SKM-1 treated with dmso at 0.1 percent for 144 hours (cell line): ENCODE results near the gene TRIM28.
"Not testable (repeated sequence)": the region's sequence is repeated elsewhere in the genome, so short reads cannot be mapped to it uniquely, and the experiment has no call there.

Experiments
- DNase-seq: peaks from one replicate; lab custom pipeline; 2025; ENCODE audit not compliant: unreplicated experiment; lab: John Stamatoyannopoulos, UW

TRIM28 gene

DNA sequence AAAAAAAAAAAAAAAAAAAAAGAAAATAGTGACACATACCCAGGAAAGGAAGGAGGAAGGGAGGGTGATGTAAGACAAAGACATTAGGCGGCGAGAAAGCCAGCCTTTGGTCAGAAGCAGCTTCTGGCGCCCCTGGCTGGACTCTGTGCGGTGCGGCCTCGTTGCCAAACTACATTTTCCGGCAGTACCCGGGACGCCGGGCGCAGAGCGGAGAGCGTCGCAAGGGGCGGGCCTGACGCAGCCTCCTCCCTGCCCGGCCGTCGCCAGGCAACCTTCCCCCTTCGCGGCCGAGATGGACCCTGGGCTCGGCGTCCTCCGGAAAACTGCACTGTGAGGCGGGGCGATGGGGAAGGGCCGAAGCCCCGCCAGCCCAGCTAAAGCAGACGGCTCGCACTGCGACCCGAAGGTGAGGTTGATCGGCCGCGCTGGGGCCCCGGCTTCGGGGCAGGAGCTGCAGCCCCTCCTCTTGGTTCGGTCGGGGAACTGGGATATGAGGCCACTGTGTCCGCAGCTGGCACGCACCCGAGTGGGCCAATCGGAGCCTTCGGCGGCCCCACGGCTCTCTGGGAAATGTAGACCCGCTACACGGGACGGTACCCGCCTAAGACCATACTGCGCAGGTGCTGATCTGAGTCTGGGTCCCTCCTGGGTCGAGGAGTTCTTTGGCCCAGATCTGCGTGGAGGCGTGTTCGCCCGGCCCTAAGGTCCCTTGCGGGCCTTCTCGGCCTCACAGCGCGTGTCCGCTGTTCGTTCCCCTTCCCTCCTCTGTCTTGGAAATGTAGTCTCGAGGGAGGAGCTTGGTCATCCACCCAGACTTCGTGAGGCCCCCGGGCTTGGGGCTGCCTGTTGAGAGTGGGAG, 31.5 kb downstream of the TRIM28 start:
- DNase-seq: no peak

- not testable (repeated sequence) for DNase-seq
Observed at GRCh38 chr19:58577581-58577980, 33.7 kb downstream of the TRIM28 start.

DNA sequence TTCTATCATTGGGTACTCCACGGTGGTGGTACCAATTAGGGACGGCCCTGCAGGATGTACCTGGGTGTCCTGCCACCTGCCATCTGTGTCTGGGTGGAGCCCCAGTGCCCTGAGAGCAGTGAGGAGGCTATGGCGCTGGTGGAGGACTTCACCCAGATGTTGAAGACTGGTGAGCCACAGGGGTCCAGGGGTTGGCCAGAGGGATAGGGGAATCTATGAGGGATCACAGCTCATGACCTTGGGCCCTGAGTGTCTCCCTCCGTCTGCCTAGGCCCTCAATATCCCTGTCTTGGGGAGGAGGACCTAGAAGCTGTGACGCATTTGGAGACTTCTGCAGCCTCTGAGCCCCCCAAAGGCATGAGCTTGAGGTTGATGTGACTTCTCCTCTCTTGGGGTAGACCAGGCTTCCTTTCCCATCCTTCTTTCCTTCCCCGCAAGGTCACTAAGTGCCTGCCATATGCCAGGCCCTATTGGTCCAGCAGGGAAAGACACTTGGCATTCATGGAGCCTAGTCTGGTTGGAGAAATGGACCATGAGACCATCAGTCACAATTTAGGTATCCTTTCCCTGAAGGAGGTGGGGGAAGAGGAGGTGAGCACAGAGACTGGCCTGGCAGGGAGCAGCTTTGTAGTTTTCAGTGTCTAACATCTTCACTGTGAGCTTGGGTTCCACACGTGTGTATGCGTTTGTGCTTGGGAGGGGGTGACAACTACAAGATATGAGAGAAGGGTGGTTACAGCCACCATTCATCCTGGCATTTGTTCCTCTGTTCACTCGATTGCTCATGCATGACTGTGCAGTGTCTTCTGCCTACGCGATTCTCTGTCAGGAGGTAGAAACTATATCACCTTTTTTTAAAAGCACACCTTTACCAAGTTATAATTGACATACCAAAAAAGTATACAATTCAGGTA, 34.4 kb downstream of the TRIM28 start:
- no peak for DNase-seq

DNA sequence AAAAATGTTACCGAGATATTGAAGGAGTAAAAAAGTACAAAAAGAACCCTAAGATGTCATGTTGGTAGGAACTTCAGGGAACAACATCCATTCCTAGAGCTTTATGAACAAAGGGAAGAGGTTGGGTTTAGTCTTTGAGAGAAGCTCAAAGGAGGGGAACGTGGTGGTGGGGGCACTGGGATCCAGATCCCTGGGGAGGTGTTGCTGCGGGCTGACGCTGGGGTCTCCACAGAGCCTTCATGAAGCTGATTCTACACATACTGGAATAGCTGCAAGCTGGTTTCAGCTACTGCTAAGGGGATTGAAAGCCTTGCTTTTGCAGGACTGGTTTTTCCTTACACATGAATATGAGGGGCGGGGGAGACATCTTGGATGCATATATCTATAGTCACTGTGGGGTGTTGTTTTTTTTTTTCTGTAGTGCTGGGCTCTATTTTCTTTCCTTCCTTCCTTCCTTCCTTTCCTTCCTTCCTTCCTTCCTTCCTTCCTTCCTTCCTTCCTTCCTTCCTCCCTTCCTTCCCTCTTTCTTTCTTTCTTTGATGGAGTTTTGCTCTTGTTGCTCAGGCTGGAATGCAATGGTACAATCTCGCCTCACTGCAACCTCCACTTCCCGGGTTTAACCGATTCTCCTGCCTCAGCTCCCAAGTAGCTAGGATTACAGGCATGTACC, 35.7 kb downstream of the TRIM28 start:
- DNase-seq: no peak

GRCh38 chr19:58581227-58582141, 37.6 kb downstream of the TRIM28 start:
- no peak for DNase-seq

DNA sequence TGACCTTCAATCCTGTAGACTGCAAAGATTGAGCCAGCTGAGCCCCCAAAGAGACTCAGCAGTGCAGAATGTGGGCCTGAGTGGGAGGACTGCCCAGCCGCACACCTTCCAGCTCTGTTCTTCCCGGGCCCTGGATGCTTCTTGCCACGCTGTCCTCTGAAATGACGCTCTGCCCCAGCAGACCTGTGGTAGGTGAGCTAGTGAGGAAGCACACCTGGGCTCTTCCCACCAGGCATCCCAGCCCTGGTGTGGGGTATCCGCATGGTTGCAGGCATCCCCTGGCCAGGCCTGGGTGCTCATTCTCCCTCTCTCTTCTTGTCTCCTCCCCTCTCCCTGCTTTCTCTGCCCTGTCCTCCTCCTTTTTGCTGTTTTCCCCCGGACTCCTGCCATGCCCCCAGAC, 39.1 kb downstream of the TRIM28 start:
- DNase-seq: no peak

DNA sequence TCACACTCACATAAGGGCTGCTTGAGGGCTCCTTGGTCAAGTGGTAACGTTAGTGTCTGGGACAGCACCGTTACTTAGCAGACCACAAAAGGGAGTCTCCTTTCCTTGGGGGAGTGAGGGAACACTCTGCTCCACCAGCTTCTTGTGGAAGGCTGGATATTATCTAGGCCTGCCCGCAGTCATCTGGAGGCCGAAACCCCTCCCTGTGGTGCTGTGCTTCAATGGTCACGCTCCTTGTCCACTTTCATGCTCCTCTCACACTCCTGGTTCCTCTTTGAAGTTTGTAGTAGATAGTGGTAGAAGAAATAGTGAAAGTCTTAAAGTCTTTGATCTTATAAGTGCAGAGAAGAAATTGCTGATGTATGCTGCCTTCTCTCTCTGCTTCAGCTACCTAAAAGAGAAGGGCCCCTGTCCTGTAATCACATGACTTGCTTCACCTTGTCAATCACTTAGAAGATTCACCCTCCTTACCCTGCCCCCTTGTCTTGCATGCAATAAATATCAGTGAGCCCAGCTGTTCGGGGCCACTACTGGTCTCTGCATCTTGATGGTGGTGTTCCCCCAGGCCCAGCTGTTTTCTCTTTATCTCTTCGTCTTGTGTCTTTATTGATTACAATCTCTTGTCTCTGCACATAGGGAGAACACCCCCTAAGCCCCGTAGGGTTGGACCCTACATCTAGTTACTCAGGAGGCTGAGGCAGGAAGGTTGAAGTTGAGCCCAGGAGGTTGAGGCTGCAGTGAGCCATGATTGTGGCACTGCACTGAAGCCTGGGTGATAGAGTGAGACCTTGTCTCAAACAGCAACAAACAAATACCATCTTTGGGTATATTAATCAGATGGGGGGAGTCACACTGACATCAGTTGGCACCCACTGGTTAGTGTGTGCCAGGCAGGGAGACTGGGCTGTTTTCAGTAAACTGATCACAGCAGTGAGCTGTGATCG, 40.9 kb downstream of the TRIM28 start:
- no peak for DNase-seq

- no peak for DNase-seq
Observed at GRCh38 chr19:58585442-58586132, 41.7 kb downstream of the TRIM28 start.

GRCh38 chr19:58586133-58586765, 42.4 kb downstream of the TRIM28 start:
- no peak for DNase-seq
